ENCODE results near the gene DNAAF8.

DNAAF8 gene

GRCh38 chr16:4785758-4786433, 51.6 kb downstream of the DNAAF8 start:
- no peak for DNase-seq

DNA sequence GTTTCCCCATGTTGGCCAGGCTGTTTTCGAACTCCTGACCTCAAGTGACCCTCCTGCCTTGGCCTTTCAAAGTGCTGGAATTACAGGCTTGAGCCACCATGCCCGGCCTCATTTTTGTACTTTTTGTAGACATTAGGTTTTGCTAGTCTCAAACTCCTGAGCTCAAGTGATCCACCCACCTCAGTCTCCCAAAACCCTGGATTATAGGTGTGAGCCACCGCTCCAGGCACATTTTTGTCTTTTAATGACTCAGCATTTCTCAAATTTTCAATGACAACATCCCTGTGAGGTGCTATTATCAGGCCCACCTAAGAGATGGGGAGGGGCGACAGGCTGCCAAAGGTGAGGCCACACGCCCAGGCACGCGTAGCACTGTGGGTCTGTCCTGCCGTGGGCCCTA, 52.7 kb downstream of the DNAAF8 start:
- no peak for DNase-seq

- DNase-seq: no peak
Measured at GRCh38 chr16:4787627-4788482, 53.5 kb downstream of the DNAAF8 start, which contains the start of gene SEPTIN12. Gene SEPTIN12, minus strand, starts transcription at chr16:4788345. Its CDS starts 700 bp downstream, at chr16:4787645.

DNA sequence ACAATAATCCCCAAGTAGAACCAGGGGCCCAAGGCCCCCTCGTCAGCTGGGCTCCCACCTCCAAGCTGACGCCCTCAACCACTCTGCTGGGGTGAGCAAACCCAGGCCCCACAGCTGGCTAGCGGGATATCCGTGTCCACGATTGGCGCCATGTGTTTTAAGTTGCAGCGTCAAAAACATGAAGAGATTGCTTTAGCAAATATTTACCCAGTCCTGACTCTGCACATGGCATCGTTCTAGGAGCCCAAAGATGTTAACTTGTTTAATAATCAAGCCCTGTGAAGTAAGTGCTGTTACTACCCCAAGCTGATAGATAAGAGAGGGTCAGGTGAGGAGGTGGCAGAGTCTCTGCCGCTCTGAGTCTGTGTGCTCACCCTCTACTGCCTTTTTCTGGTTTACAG, 54.2 kb downstream of the DNAAF8 start:
- no peak for DNase-seq

DNA sequence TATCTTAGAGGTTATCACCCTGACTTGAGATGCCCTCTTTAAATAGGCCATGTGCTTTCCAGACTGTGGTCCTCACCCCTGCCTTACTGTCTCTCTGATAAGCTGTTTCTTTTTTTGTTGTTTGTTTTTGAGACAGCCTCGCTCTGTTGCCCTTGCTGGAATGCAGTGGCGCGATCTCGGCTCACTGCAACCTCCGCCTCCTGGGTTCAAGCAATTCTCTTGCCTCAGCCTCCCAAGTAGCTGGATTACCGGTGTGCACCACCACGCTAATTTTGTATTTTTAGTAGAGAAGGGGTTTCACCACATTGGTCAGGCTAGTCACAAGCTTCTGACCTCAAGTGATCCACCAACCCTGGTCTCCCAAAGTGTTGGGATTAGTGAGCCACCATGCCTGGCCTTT, 54.6 kb downstream of the DNAAF8 start:
- no peak for DNase-seq

DNA sequence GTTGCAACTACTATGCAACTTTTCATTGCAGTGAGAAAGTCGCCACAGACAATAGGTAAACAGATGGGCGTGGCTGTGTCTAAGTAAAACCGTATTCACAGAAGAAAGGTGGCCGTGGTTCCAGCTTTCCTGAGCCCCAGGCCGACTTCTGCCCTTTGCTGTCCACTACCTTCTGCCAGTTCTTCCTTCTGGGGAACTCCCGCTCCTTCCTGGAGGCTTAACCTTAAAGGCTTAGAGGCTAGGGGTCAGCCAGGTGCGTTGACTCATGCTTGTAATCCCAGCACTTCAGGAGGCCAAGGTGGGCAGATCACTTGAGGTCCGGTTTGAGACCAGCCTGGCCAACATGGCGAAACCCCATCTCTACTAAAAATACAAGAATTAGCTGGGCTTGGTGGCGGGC, 55.9 kb downstream of the DNAAF8 start:
- DNase-seq: no peak

GRCh38 chr16:4790871-4791270, 56.5 kb downstream of the DNAAF8 start:
- DNase-seq: no peak

GRCh38 chr16:4792951-4793513, 58.7 kb downstream of the DNAAF8 start:
- no peak for DNase-seq

DNA sequence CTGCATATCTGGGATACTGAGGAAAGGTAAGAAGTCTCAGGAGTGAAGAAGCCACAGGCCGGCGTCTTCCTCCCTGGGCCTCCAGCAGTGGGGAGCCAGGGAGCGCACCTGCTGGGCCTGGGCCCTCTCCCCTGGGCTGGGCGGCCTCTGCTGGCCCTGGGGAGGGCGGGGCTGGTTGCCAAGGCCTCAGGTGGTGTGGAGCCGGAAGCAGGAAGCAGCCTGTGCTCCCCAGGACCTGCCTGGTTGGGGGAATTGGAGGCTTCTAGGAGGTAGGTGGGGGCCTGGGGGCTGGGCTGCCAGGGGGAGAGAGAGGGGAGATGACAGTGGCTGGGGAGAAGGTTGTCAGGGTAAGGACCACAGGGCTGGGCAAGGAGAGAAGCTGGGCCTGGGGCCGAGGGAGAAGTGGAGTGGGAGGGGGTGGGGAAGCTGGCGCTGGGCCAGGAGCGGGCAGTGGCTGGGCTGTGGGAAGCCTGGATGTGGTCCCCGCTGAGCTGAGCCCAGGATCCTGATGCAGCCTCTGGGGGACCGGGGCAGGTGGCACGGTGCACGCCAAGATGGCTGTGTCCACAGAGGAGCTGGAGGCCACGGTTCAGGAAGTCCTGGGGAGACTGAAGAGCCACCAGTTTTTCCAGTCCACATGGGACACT, 61.0 kb downstream of the DNAAF8 start, which contains the start of gene SMIM22:
Gene SMIM22 (plus strand): TSS at position 189 of the 647 bp plus-strand sequence. CDS start 366 bp downstream, at position 555.
- no peak for DNase-seq

DNA sequence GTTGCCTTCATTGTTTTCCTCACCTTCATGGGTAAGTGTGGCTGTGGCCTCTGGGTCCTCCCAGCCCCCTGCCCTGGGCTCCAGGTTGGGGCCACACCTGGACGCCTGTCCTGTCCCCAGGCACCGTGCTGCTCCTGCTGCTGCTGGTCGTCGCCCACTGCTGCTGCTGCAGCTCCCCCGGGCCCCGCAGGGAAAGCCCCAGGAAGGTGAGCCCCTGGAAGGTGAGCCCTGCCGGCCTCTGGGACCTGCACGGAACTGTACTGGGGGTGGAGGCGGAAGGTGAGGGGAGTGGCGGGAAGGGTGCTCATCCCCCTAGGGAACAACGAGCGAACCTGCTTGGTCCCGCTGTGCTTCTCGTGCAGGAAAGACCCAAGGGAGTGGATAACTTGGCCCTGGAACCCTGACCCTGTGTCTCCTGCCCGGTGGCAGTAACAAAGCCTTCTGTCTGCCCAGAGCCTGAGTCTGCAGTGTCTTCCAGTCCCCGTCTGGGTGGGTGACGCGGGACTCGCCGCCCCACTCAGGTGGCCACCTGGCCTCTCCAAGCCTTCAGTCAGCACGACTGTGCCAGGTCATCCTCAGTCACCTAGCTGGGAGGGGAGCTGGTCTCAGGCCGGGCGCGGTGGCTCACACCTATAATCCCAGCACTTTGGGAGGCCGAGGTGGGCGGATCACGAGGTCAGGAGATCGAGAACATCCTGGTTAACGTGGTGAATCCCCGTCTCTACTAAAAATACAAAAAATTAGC, 61.7 kb downstream of the DNAAF8 start:
- DNase-seq: no peak

GRCh38 chr16:4796982-4797804, 62.9 kb downstream of the DNAAF8 start:
- no peak for DNase-seq

DNA sequence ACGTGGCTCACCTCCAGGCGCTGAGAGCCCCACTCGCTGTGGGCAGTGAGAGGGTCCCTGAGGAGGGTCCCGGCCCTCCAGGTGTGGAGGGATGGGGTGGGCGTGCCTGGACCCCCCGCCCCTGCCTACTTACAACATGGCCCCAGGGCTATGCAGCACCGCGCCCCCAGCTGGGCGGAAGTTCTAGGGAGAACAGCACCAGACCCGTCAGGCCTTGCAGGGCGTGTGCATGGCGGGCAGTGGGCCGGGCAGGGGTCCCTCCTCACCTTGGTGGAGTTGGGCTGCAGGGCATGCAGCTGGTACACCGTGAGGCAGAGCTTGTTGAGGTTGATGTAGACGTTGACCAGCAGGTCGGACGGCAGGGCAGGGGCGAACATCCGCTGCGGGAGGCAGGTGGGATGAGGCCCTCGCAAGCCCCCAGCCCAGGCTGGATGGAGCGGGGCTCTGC, 63.5 kb downstream of the DNAAF8 start:
- DNase-seq: no peak

- DNase-seq: no peak
Measured at GRCh38 chr16:4798456-4798855, 64.1 kb downstream of the DNAAF8 start.

Measured in effector CD4-positive, alpha-beta T cell (primary cell).